Measurements from ENCODE around the gene TCOF1.

DNA sequence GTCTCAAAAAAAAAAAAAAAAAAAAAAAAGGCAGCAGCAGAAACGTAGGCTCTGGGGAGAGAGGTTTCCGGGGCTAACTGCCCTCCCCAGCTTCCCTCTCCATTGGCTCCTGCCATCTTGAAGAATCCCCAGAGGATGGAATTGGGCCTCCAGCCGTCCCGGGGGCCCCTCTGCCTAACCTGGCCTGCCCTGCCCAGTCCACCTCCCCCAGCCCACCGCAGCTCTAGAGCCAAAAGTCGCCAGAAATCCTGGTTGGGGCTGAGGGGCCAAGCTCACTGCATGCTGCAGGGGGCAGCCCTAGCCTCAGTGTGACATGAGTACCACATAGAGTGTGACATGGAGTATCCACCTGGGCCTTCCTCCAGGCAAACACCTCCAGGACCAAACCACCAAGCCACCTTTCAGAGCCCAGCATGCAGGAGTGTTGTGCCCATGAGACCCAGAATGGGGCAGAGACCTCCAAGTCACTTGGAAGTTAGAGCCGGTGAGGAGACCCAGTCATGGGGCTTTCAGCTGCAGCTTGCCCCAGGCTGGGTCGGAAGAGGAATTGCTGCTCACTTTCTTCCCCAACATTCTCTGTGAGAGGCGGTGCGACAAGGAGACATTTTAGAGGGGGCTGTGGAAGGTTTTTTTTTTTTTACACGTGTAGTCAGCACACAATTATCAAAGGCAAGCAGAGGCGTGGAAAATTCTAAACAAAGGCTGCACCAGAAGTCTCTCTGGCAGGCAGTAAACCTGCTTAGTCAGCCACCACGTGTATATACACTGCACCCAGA is 37.6 kb downstream of the TCOF1 start:
- TF ChIP-seq POLR2A (IDR thresholded peaks at IDR 0.05), result no peak
- TF ChIP-seq, protein P1, sequence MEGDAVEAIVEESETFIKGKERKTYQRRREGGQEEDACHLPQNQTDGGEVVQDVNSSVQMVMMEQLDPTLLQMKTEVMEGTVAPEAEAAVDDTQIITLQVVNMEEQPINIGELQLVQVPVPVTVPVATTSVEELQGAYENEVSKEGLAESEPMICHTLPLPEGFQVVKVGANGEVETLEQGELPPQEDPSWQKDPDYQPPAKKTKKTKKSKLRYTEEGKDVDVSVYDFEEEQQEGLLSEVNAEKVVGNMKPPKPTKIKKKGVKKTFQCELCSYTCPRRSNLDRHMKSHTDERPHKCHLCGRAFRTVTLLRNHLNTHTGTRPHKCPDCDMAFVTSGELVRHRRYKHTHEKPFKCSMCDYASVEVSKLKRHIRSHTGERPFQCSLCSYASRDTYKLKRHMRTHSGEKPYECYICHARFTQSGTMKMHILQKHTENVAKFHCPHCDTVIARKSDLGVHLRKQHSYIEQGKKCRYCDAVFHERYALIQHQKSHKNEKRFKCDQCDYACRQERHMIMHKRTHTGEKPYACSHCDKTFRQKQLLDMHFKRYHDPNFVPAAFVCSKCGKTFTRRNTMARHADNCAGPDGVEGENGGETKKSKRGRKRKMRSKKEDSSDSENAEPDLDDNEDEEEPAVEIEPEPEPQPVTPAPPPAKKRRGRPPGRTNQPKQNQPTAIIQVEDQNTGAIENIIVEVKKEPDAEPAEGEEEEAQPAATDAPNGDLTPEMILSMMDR (IDR thresholded peaks at IDR 0.05), result no peak
